ENCODE results near the gene ENPEP.

- no peak for TF ChIP-seq CTCF (IDR thresholded peaks at IDR 0.05; ENCODE audit: insufficient read depth, low read length, poor library complexity, severe bottlenecking)
- no peak for TF ChIP-seq EZH2phosphoT487 (conservative IDR thresholded peaks at IDR 0.05; ENCODE audit: low read length)
Observed at GRCh38 chr4:110480746-110481271, 4.9 kb downstream of the ENPEP start.

Measured in SU-DHL-6 (cell line).